Sigmoid colon (tissue), 7 donors: ENCODE data around the gene ERP27. TPM values are rescaled to one million over a fixed set of nuclear protein-coding genes. Genes with fewer than 3 reads are reported as not detected.

Source experiments
- DNase-seq: peaks from one replicate; pipeline ENCODE4 v3.0.0-alpha.2; 2019
- H3K27ac ChIP-seq, 4 donors: fragments of 200-600 bp; sonication (generic); one replicate each; pipeline ENCODE4 v1.5.1; 2016 to 2019; ENCODE audit warnings: mild to moderate bottlenecking in 1 of 4
- H3K27me3 ChIP-seq, 3 donors: fragments of 200-600 bp; sonication (generic); one replicate each; pipeline ENCODE4 v1.5.1; 2019; ENCODE audit warnings: mild to moderate bottlenecking in 1 of 3
- H3K36me3 ChIP-seq, 4 donors: fragments of 200-600 bp; sonication (generic); one replicate each; pipeline ENCODE4 v1.5.1; 2016 to 2019
- H3K4me1 ChIP-seq, 4 donors: fragments of 200-600 bp; sonication (generic); one replicate each; pipeline ENCODE4 v1.5.1; 2017 to 2019
- H3K4me3 ChIP-seq, 4 donors: fragments of 200-600 bp; sonication (generic); one replicate each; pipeline ENCODE4 v1.5.1; 2017 to 2019; ENCODE audit warnings: mild to moderate bottlenecking in 2 of 4, moderate library complexity in 1 of 4
- H3K9me3 ChIP-seq, 4 donors: fragments of 200-600 bp in 3 of 4; sonication (generic) in 3 of 4; one replicate each; pipeline versions ENCODE4 v1.5.1 to v1.6.1; 2013 to 2019
- CTCF ChIP-seq, 4 experiments: fragments of 450-650 bp in 3 of 4; fragments of 200-600 bp in 1 of 4; IDR thresholded peaks; one replicate each; pipeline ENCODE4 v1.5.1; 2016 to 2019; ENCODE audit warnings: antibody characterized with exemption in 4 of 4, mild to moderate bottlenecking in 3 of 4, moderate library complexity in 2 of 4
- EP300 ChIP-seq, 4 donors: sonication (generic); formaldehyde crosslinking; IDR thresholded peaks; one replicate each; pipeline ENCODE4 v1.6.1; 2017; ENCODE audit warnings: antibody characterized with exemption in 4 of 4
- POLR2A ChIP-seq, 2 donors: fragments of 450-650 bp; IDR thresholded peaks; one replicate each; pipeline ENCODE4 v1.6.1; 2016; ENCODE audit warnings: antibody characterized with exemption in 2 of 2, mild to moderate bottlenecking in 2 of 2, moderate library complexity in 2 of 2
- POLR2AphosphoS5 ChIP-seq, 4 donors: sonication (generic); formaldehyde crosslinking; IDR thresholded peaks; one replicate each; pipeline ENCODE4 v1.6.1; 2017; ENCODE audit warnings: antibody characterized with exemption in 4 of 4
- WGBS, 2 donors: extraction: QIAGEN DNeasy Blood & Tissue Kit; methylation state at CpG; one replicate each; pipeline ENCODE4 v1.1.7; 2013; 5-methylcytosine and 5-hydroxymethylcytosine counted together
- intact Hi-C: fragments of 100-400 bp; cut with DNase I; formaldehyde crosslinking; loops from one replicate; pipeline ENCODE4 v1.15.1; 2023
- polyA plus RNA-seq, 3 donors: library from polyadenylated mRNA; stranded (reverse); fragments of 200-250 nt; gene quantifications; one replicate each; pipeline ENCODE4 v1.2.3, GENCODE V29; 2013
- total RNA-seq, 4 donors: library from RNA; depleted of rRNA; stranded (reverse); fragments of >200 nt; gene quantifications; one replicate each; pipeline ENCODE4 v1.1.0, GENCODE V29; 2016
- donor health status: healthy with polysubstance abuse.
- donor health status: Bipolar disorder and iron deficiency.
- donor health status: healthy.

The ERP27 gene
- total and polyA plus RNA-seq, 7 donors = 0.23 to 2.3 (median 0.60) TPM; not detected in 4

- H3K27ac ChIP-seq = no peak overlapping the region
- H3K9me3 ChIP-seq = no peaks in the 10 kb centered on the region
- WGBS, 2 donors = 85 to 88% methylated on average over 12 of the region's 12 CpGs
- intact Hi-C loops = no loop called here
- DNase-seq = no peak
- H3K4me3 ChIP-seq = no peak overlapping the region
- TF ChIP-seq CTCF (IDR thresholded peaks at IDR 0.05) (no peak), POLR2A (IDR thresholded peaks at IDR 0.05) (no peak), EP300 (IDR thresholded peaks at IDR 0.05) (no peak), POLR2AphosphoS5 (IDR thresholded peaks at IDR 0.05) (no peak)
- H3K4me1 ChIP-seq = peaks cover 0 to 24% (median 3%) of the 10 kb centered on the region in 4 donors
- H3K27me3 ChIP-seq = no peaks in the 10 kb centered on the region
- no peaks in the 10 kb centered on the region for H3K36me3 ChIP-seq
Observed at GRCh38 chr12:14942196-14942931, 4.0 kb upstream of the ERP27 start.

GRCh38 chr12:14941369-14941768 is 3.0 kb upstream of the ERP27 start:
- Histone ChIP-seq H3K27me3 (no peaks in the 10 kb centered on the region), H3K4me3 (no peak overlapping the region), H3K4me1 (peaks cover 0 to 21% (median 3%) of the 10 kb centered on the region in 4 donors), H3K27ac (no peak overlapping the region), H3K9me3 (no peaks in the 10 kb centered on the region), H3K36me3 (no peaks in the 10 kb centered on the region)
- TF ChIP-seq POLR2AphosphoS5 (IDR thresholded peaks at IDR 0.05) (no peak), CTCF (IDR thresholded peaks at IDR 0.05) (no peak), POLR2A (IDR thresholded peaks at IDR 0.05) (no peak), EP300 (IDR thresholded peaks at IDR 0.05) (no peak)
- no peak for DNase-seq
- intact Hi-C loops = no loop called here
- 95% methylated on average over 2 of the region's 2 CpGs for WGBS, 2 donors

GRCh38 chr12:14937689-14938088 is 648 bp downstream of the ERP27 start:
- no peak for TF ChIP-seq POLR2AphosphoS5 (IDR thresholded peaks at IDR 0.05)
- no peak for TF ChIP-seq POLR2A (IDR thresholded peaks at IDR 0.05)
- no peak for TF ChIP-seq EP300 (IDR thresholded peaks at IDR 0.05)
- no peak overlapping the region for H3K27ac ChIP-seq
- intact Hi-C loops = no loop called here
- H3K4me1 ChIP-seq = peaks cover 0 to 15% (median 3%) of the 10 kb centered on the region in 4 donors
- no peaks in the 10 kb centered on the region for H3K9me3 ChIP-seq
- DNase-seq = no peak
- no peak overlapping the region for H3K4me3 ChIP-seq
- WGBS, 2 donors = 83 to 88% methylated on average over 1 of the region's 1 CpG
- H3K36me3 ChIP-seq = no peaks in the 10 kb centered on the region
- H3K27me3 ChIP-seq = no peaks in the 10 kb centered on the region

GRCh38 chr12:14937014-14937413 is 1.3 kb downstream of the ERP27 start:
- H3K36me3 ChIP-seq = no peaks in the 10 kb centered on the region
- WGBS, 2 donors = 89 to 93% methylated on average over 3 of the region's 3 CpGs
- TF ChIP-seq EP300 (IDR thresholded peaks at IDR 0.05) (no peak), CTCF (IDR thresholded peaks at IDR 0.05) (no peak), POLR2AphosphoS5 (IDR thresholded peaks at IDR 0.05) (no peak), POLR2A (IDR thresholded peaks at IDR 0.05) (no peak)
- H3K27me3 ChIP-seq = no peaks in the 10 kb centered on the region
- no peak overlapping the region for H3K4me3 ChIP-seq
- peaks cover 0 to 15% (median 3%) of the 10 kb centered on the region in 4 donors for H3K4me1 ChIP-seq
- no peak for DNase-seq
- H3K27ac ChIP-seq = no peak overlapping the region
- H3K9me3 ChIP-seq = no peaks in the 10 kb centered on the region
- intact Hi-C loops = no loop called here

GRCh38 chr12:14936224-14936861 is 2.0 kb downstream of the ERP27 start:
- H3K4me3 ChIP-seq = no peak overlapping the region
- H3K27me3 ChIP-seq = no peaks in the 10 kb centered on the region
- peaks cover 0 to 15% (median 3%) of the 10 kb centered on the region in 4 donors for H3K4me1 ChIP-seq
- no peak overlapping the region for H3K27ac ChIP-seq
- no peaks in the 10 kb centered on the region for H3K36me3 ChIP-seq
- TF ChIP-seq POLR2AphosphoS5 (IDR thresholded peaks at IDR 0.05) = no peak
- no peak for TF ChIP-seq EP300 (IDR thresholded peaks at IDR 0.05)
- TF ChIP-seq POLR2A (IDR thresholded peaks at IDR 0.05) = no peak
- TF ChIP-seq CTCF (IDR thresholded peaks at IDR 0.05) = no peak
- intact Hi-C loops = no loop called here
- DNase-seq = no peak
- H3K9me3 ChIP-seq = no peaks in the 10 kb centered on the region
- 91 to 92% methylated on average over 6 of the region's 6 CpGs for WGBS, 2 donors
